Measurements from ENCODE around the gene GGN. TPM values are rescaled to one million over a fixed set of nuclear protein-coding genes. Genes with fewer than 3 reads are reported as not detected.
"Not testable (repeated sequence)": the region's sequence is repeated elsewhere in the genome, so short reads cannot be mapped to it uniquely, and the experiment has no call there.

GGN gene
- total RNA-seq, 2 donors from 2014 or later = 0.37 TPM; not detected in 1

DNA sequence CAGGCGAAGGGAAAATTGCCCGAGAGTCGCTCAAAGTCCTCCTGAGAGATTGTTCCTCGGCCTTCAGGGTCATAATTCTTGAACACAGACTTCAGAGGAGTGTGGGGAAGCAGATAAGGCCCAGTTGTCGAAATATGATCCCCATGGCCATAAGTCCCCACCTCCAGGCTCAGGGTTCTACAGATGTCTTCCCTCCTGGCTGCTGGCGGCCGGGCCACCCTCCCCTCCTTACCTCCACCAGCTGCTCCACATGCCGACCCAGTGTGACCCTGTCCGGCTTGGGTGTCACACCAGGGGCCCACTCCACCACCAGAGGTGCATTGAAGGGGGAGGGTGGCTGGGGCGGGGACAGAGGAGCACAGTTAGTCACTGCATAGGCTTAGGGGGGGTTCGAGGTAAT is 25.1 kb upstream of the GGN start:
- no peak for ATAC-seq
- intact Hi-C loops (cut with DNase I, micrococcal nuclease) = no loop called here
- no peak for DNase-seq

DNA sequence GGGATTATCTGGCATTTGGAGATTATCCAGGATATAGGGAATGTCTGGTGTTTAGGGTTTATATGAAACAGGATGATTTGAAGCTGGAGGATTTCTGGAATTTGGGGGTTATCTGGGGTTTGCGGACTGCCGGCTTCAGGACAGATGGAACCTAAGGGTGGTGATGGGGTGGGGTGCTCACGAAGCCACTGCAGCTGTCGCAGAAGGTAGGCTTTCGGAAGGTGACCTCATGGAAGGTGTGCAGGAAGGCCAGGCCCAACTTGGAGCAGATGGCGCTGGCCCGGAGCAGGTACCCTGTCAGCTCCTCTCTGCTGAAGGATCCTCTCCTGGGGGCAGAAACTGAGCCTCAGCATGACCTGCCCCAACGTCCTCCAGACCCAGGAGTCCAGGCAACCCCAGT is 24.7 kb upstream of the GGN start:
- ATAC-seq (no peak), DNase-seq (no peak)
- intact Hi-C loops (cut with DNase I, micrococcal nuclease) = no loop called here

DNA sequence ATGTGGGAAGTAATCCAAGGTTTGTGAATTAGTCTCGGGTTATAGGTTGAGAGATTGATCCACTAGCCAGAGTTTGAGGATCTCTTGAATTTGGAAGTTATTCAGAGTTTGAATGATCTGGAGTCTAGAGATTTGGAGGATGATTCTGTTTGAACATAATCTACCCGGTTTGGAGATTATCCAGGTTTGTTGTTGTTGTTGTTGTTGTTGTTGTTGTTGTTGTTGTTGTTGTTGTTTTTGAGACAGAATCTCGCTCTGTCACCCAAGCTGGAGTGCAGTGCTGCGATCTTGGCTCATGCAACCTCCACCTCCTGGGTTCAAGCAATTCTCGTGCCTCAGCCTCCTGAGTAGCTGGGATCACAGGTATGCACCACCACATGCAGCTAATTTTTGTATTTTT is 24.1 kb upstream of the GGN start:
- DNase-seq; ATAC-seq; intact Hi-C loops (cut with DNase I, micrococcal nuclease): not testable (repeated sequence)

DNA sequence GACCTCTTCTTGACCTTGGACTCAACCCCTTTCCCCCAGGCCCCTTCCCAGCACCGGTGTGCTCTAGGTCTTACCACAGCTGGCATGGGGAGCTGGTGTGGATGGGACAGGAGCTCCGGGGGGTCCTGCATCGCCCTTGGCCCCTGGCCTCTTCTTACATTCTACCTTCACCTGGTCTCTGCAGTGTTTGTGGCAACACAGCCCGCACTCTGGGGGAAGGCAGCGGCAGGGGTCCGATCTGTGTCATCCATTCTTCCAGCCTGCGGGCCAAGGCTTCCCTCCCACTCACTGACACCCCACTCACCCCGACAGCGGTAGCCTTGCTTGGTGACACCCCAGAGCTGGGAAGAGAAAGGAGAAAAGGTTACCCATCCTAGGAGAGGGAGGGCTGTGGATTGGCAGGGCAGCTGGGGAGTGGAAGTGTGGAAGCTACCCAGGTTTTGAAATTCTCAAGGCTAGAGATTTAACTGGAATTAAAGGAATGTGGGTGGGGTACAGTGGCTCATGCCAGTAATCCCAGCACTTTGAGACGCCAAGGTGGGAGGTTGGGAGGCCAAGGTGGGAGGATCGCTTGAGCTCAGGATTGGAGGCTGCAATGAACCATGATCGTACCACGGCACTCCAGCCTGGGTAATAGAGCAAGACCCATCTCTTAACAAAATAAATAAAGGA is 23.3 kb upstream of the GGN start:
- intact Hi-C loops (cut with DNase I, micrococcal nuclease) = no loop called here
- no peak for ATAC-seq
- no peak for DNase-seq

DNA sequence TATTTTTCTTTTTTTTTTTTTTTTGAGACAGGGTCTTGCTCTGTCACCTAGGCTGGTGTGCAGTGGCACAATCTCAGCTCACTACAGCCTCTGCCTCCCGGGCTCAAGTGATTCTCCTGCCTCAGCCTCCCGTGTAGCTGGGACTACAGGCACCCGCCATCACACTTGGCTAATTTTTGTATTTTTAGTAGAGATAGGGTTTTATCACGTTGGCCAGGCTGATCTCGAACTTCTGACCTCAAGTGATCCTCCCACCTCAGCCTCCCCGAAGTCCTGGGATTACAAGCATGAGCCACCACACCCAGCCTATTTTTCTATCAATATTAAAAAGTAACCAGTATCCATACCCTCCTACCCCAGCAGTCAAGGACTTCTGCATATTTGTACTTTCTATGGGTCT is 22.6 kb upstream of the GGN start:
- intact Hi-C loops (cut with DNase I, micrococcal nuclease); ATAC-seq; DNase-seq: not testable (repeated sequence)

DNA sequence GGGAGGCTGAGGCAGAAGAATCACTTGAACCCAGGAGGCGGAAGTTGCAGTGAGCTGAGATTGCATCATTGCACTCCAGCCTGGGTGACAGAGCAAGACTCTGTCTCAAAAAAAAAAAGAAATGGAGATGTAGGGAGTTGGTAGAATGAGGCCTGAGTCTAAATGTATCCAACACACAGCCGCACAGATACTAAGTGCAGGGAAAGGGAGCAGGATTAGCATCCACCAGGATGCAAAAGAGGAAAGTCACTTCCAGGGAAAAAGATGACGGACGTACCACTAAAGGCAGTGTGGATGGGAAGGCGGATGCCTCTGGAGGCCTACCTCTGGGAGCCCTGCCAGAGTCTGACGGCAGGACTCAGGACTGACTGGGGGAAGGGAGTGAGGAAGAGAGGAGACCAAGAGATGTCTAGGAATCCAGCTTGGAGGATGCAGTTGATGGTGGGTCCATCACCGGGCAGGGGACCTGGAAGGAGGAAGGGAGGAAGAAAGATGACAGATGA is 21.8 kb upstream of the GGN start:
- intact Hi-C loops (cut with DNase I, micrococcal nuclease) = no loop called here
- ATAC-seq (peak; percentile 48), DNase-seq (no peak)

DNA sequence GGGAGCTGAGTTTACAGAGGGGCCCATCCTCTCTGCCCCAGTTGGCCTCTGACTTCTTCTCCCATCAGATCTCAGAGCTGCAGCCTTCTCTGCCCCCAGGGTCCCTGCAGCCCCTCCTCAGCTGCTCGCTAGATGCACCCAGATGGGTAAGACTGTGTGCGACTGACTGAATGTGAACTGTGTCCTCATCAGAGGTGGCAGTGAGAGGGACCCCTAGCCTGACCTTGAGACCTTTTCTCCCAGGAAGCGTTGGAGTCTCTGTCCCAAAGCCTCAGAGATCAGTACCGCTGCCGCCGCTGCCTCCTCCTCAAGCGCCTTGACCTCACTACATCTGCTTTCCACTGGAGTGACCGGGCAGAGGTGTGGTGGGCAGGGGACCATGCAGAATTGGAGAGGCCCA is 17.4 kb upstream of the GGN start:
- intact Hi-C loops (cut with DNase I, micrococcal nuclease) = no loop called here
- no peak for ATAC-seq
- DNase-seq = no peak

DNA sequence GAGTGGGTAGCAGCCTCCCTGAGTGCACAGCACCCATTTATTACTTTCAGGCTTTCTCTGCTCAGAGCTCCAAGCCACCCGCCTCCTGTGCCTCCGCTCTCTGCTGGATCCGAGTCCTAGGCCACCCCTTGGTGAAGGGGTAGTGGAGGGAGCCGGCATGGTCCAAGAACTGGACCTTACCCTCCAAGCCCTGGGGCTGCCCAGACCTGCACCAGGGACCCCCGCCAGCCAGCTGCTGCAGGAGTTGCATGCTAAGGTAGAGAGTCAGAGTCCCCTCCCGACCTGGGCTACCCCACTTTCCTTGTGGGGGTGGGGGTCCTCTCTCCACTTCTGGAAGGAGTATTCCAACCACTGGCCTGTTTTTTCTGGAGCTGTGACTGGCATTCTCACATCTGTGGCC is 17.0 kb upstream of the GGN start:
- intact Hi-C loops (cut with DNase I, micrococcal nuclease) = loop anchor here in 1 of 2 donors (5.0 kb wide), 1 partner anchor 227 kb away; no protein-coding TSS in a partner anchor
- DNase-seq = no peak
- ATAC-seq = no peak

DNA sequence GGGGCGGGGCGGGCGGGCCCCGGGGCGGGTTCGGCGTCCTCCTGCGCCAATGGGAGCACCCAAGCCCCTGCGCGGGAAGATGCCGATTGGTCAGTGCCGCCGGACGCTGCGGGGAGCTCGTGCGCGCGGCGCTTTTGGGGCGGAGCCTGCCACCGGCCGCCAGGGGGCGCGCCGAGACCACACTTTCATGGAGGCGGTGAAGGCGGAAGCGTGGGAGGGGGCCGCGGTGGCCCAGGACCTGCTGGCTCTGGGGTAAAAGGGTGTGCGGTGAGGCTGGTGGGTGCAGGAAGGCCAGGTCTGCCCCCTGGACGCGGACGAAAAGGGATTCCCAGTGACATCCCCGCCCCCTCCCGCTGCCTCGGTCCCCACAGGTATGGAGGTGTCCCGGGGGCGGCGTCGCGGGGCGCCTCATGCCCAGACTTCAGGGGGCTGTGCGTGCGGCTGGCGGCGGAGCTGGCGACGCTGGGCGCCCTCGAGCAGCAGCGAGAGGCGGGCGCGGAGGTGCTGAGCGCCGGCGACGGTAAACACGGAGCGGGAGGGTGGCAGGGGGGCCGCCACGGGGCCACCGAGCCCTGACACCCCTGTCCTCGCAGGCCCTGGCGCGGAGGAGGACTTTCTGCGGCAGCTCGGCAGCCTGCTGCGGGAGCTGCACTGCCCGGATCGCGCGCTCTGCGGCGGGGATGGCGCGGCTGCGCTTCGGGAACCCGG is 15.3 kb upstream of the GGN start, which contains the start of gene FAM98C:
FAM98C (plus strand) TSS at position 127 of the 708 bp plus-strand sequence; CDS start at position 188, 61 bp downstream.
- DNase-seq = peak; percentile 96
- ATAC-seq = peak; percentile 95
- intact Hi-C loops (cut with DNase I, micrococcal nuclease) = loop anchor here in 1 of 2 donors (5.0 kb wide), 1 partner anchor 229 kb away; no protein-coding TSS in a partner anchor

DNA sequence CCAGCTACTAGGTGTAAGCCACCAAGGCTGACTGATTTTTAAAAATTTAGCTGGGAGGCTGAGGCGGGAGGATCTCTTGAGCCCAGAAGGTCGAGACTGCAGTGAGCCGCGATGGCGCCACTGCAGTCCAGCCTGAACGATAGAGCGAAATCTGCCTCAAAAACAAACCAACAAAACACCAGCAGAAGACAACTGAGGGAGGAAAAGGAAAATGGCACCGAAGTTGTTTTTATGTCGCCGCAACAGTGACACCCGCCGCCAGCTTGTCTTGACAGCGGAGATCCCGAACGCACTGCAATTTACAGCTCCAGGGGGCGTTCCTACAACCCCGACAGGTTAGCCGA is 14.8 kb upstream of the GGN start:
- ATAC-seq (no peak), DNase-seq (no peak)

DNA sequence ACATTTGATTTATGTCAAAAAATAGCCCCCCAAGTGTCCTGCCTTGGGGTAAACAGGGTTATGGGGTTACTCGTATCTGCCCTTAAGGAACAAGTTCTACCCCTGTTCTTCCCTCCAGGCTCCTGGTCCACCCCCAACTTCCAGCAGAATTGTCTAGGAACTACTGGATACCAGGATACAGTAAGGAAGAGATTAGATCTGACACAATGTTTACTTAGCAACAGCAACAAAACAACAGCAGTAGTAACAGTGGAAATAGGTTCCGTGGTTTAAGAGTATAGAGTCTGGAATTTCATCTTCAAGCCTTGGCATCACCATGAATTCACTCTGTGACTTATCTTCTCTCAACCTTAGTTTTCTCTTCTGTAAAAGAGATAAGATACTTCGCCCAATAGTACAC is 13.3 kb upstream of the GGN start:
- intact Hi-C loops (cut with DNase I, micrococcal nuclease) = loop anchor here in 1 of 2 donors (5.0 kb wide), 1 partner anchor 231 kb away; no protein-coding TSS in a partner anchor
- ATAC-seq (no peak), DNase-seq (no peak)

More for the DNA sequence above, 14.8 kb upstream of the GGN start:
- intact Hi-C loops (cut with DNase I, micrococcal nuclease) = loop anchor here in 1 of 2 donors (5.0 kb wide), 1 partner anchor 230 kb away; no protein-coding TSS in a partner anchor

DNA sequence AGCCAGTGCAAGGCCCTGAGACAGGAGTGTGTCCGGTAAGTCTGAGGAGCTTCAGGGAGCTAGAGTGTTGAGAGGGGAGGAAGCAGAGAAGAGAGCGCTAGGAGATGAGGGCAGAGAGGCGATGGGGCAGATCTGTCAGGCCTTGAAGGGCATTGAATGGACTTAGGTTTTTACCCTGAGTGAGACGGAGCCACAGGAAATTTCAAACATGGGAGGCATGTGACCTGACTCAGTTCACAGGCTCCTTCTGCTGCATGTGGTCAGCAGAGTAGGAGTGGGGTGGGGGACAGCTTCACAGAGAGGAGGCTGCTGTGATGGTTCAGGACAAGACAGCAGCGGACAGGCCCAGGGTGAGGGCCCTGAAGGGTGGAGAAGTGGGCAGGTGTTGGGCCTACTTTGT is 12.5 kb upstream of the GGN start:
- intact Hi-C loops (cut with DNase I, micrococcal nuclease) = loop anchor here in 1 of 2 donors (5.0 kb wide), 1 partner anchor 232 kb away; no protein-coding TSS in a partner anchor

DNA sequence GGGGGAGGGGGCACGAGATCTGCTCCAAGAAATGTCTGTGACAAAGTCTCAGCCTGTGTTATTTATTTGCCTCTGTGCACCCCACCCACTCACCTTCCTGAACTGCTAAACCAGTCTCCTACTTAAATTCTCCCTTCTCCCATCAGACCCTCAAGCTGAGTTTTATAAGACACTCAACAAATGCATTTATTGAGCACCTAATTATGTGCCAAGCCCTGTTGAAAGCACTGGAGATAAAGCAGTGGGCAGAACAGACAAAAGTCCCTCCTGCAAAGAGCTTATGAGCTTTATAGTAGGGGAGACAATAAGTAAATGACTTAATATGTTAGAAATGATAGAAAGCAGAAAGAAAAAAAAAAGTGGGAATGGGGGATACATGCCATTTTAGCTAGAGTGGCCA is 11.7 kb upstream of the GGN start:
- DNase-seq = no peak
- ATAC-seq = no peak
- intact Hi-C loops (cut with DNase I, micrococcal nuclease) = loop anchor here in 1 of 2 donors (10.0 kb wide), 1 partner anchor 525 kb away; no protein-coding TSS in a partner anchor

More for the DNA sequence above, 12.5 kb upstream of the GGN start:
- ATAC-seq (no peak), DNase-seq (no peak)

DNA sequence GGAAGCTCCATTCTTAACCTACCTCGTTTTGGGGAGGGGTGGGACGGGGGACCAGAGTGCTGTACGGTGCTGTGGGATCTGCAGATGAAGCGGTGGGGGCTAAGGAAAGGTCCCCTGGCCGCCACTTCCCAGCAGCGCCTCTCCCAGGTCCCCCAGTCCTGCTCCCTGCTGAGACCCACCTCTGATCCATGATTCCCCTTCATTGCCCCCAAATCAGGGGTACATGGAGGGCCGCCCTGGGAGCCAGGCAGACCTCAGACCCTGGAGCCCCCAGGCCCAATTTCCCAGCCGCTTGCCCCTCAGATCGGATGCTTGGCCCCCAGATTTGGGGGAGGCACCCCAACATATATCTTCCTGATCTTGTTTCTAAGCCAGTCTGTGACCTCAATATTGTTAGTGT is 11.2 kb upstream of the GGN start:
- DNase-seq (no peak), ATAC-seq (no peak)
- intact Hi-C loops (cut with DNase I, micrococcal nuclease) = loop anchor here in 1 of 2 donors (10.0 kb wide), 1 partner anchor 526 kb away; no protein-coding TSS in a partner anchor

DNA sequence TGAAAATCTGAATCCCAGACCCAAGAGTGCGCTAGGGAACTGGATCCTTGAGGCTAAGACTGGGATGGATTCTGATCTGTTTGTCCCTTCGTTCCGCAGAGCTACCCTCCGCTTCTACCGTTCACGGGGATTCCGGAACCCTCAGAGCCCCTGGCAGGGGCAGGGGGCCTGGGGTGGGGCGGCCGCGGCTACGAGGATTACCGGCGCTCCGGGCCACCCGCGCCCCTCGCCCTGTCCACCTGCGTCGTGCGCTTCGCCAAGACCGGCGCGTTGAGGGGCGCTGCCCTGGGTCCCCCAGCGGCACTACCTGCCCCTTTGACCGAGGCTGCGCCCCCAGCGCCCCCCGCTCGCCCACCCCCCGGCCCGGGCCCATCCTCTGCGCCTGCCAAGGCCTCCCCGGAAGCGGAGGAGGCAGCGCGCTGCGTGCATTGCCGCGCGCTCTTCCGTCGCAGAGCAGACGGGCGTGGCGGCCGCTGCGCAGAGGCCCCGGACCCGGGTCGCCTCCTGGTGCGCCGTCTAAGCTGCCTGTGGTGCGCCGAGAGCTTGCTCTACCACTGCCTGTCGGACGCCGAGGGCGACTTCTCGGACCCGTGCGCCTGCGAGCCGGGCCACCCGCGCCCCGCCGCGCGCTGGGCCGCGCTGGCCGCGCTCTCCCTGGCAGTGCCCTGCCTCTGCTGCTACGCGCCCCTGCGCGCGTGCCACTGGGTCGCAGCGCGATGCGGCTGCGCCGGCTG is 7.7 kb upstream of the GGN start:
- ATAC-seq = peak; percentile 49
- intact Hi-C loops (cut with DNase I, micrococcal nuclease) = loop anchor here in 1 of 2 donors (10.0 kb wide), 1 partner anchor 529 kb away; no protein-coding TSS in a partner anchor
- no peak for DNase-seq

DNA sequence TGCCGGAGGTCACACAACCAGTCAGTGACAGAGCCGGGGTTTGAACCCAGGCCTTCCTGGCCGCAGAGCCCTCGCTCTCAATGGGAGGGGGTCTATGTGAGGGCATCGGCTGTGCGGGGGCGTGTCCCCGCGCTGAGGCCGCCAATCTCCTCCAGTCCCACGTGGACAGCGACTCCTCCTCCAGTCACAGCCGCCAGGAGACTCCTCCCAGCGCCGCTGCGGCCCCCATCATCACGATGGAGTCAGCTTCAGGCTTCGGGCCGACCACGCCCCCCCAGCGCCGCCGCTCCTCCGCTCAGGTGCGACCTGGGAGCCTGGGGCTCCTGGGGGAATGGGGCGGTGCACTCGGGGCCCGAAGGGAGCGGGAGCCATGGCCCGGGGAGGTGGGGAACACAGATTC is 6.7 kb upstream of the GGN start:
- ATAC-seq (peak; percentile 24), DNase-seq (no peak)
- intact Hi-C loops (cut with DNase I, micrococcal nuclease) = loop anchor here in 1 of 2 donors (10.0 kb wide), 1 partner anchor 530 kb away; no protein-coding TSS in a partner anchor

DNA sequence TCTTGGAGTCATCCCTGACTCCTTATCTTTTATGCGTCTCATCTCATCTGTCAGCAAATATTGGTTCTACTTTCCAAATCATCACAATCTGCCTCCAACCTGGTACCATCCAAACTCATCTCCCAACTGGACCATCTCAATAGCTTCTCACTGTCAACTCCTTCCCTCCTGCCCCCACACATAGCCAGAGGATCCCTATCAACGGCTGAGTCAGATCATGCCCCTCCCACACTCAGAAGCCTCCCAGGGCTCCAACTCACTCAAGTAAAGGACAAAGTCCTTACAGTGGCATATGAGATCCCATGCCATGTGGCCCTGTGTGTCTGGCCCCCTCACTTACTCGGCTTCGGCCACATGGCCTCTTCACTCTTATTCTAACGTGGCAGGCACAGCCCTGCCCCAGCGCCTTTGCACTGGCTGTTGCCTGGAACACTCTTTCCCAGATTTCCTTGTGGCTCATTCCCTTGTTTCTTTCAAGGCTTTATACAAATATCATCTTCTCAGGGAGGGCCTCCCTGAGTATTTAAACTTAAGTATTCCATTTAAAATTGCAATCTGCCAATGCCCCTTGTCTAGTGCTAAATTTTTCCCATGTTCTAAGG is 5.0 kb upstream of the GGN start:
- DNase-seq = no peak
- intact Hi-C loops (cut with DNase I, micrococcal nuclease) = loop anchor here in 1 of 2 donors (10.0 kb wide), 1 partner anchor 532 kb away; no protein-coding TSS in a partner anchor
- ATAC-seq = peak; percentile 56

DNA sequence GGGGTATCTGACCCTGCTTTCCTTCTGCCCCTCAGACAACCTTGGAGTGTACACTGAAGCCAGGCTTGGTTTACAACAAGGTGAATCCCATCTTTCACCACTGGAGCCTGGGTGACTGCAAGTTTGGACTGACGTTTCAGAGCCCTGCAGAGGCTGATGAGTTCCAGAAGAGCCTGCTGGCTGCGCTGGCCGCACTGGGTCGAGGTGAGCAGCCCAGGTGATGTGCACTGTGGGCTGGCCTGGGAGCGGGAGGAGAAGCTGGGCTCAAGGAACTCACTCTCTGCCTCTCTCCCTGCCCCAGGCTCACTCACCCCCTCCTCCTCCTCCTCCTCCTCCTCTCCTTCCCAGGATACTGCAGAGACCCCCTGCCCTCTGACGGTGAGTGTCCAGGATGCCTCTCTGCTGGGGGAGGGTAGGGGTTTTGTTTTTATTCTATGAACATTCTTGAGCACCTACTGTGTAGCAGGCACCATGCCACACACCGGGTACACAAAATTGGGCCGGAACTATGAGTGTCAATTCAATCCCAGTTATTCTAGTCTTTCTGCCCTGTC is 4.2 kb upstream of the GGN start:
- no peak for ATAC-seq
- no peak for DNase-seq
- intact Hi-C loops (cut with DNase I, micrococcal nuclease) = loop anchor here in 1 of 2 donors (10.0 kb wide), 1 partner anchor 533 kb away; no protein-coding TSS in a partner anchor

All from left colon (tissue), 2 donors.